Fibroblast of lung (primary cell): Measurements from ENCODE around the gene PDZD7.

ENCODE experiments used
- EZH2 ChIP-seq: IDR thresholded peaks from 2 replicates; pipeline ENCODE4 v1.5.1; 2012; ENCODE audit warnings: low read length, control low read depth, mild to moderate bottlenecking; ENCODE audit errors: missing control alignments
- TF ChIP-seq, protein P1 (sequence below), 2 donors: IDR thresholded peaks in 1 of 2; conservative IDR thresholded peaks in 1 of 2; 1 replicate in 1 of 2; 2 replicates in 1 of 2; pipeline ENCODE4 v1.5.1; 2011 to 2012; ENCODE audit warnings: low read length in 2 of 2, control low read depth in 1 of 2, inconsistent platforms in 1 of 2, low read depth in 1 of 2, mild to moderate bottlenecking in 1 of 2

- TF ChIP-seq, protein P1, sequence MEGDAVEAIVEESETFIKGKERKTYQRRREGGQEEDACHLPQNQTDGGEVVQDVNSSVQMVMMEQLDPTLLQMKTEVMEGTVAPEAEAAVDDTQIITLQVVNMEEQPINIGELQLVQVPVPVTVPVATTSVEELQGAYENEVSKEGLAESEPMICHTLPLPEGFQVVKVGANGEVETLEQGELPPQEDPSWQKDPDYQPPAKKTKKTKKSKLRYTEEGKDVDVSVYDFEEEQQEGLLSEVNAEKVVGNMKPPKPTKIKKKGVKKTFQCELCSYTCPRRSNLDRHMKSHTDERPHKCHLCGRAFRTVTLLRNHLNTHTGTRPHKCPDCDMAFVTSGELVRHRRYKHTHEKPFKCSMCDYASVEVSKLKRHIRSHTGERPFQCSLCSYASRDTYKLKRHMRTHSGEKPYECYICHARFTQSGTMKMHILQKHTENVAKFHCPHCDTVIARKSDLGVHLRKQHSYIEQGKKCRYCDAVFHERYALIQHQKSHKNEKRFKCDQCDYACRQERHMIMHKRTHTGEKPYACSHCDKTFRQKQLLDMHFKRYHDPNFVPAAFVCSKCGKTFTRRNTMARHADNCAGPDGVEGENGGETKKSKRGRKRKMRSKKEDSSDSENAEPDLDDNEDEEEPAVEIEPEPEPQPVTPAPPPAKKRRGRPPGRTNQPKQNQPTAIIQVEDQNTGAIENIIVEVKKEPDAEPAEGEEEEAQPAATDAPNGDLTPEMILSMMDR (conservative IDR thresholded peaks at IDR 0.05 in 1 of 2, IDR thresholded peaks at IDR 0.05 in 1 of 2; ENCODE audit: low read depth in 1 of 2, low read length in 2 of 2): no peak
- TF ChIP-seq EZH2: no peak
Measured at GRCh38 chr10:101016814-101017213, 14.1 kb downstream of the PDZD7 start.
